HEK293 (cell line): Measurements from ENCODE around the gene SPEM3.

Experiments
- BCL11A ChIP-seq: fragments of 450-650 bp; formaldehyde crosslinking; IDR thresholded peaks from 2 replicates; pipeline ENCODE4 v1.5.1; 2016; ENCODE audit warnings: low read depth, missing biosample characterization, missing genetic modification characterization
- BCL11B ChIP-seq: fragments of 450-650 bp; formaldehyde crosslinking; IDR thresholded peaks from 2 replicates; pipeline ENCODE4 v1.5.1; 2016; ENCODE audit warnings: low read depth, missing biosample characterization, missing genetic modification characterization
- KLF1 ChIP-seq: fragments of 450-650 bp; formaldehyde crosslinking; IDR thresholded peaks from 2 replicates; pipeline ENCODE4 v1.5.1; 2016; ENCODE audit warnings: missing biosample characterization, missing genetic modification characterization
- KLF16 ChIP-seq: fragments of 450-650 bp; formaldehyde crosslinking; IDR thresholded peaks from 2 replicates; pipeline ENCODE4 v1.5.1; 2017; ENCODE audit warnings: missing biosample characterization, missing genetic modification characterization
- KLF9 ChIP-seq: fragments of 450-650 bp; formaldehyde crosslinking; IDR thresholded peaks from 2 replicates; pipeline ENCODE4 v1.5.1; 2016; ENCODE audit warnings: missing biosample characterization, missing genetic modification characterization, low read depth
- SP2 ChIP-seq: fragments of 450-650 bp; formaldehyde crosslinking; IDR thresholded peaks from 2 replicates; pipeline ENCODE4 v1.5.1; 2016; ENCODE audit warnings: missing biosample characterization, missing genetic modification characterization
- SP3 ChIP-seq: fragments of 450-650 bp; formaldehyde crosslinking; IDR thresholded peaks from 2 replicates; pipeline ENCODE4 v1.5.1; 2016; ENCODE audit warnings: missing biosample characterization, missing genetic modification characterization
- SP7 ChIP-seq: fragments of 450-650 bp; formaldehyde crosslinking; IDR thresholded peaks from 2 replicates; pipeline ENCODE4 v1.5.1; 2016; ENCODE audit warnings: missing biosample characterization, missing genetic modification characterization
- ZEB2 ChIP-seq: fragments of 450-650 bp; formaldehyde crosslinking; IDR thresholded peaks from 2 replicates; pipeline ENCODE4 v1.5.1; 2016; ENCODE audit warnings: missing biosample characterization, missing genetic modification characterization
- ZFHX2 ChIP-seq: fragments of 450-650 bp; formaldehyde crosslinking; conservative IDR thresholded peaks from 2 replicates; pipeline ENCODE4 v1.5.1; 2016; ENCODE audit warnings: missing biosample characterization, missing genetic modification characterization
- ZIC2 ChIP-seq: fragments of 450-650 bp; formaldehyde crosslinking; IDR thresholded peaks from 2 replicates; pipeline ENCODE4 v1.5.1; 2016; ENCODE audit warnings: missing biosample characterization, missing genetic modification characterization
- ZNF138 ChIP-seq: fragments of 450-650 bp; formaldehyde crosslinking; IDR thresholded peaks from 2 replicates; pipeline ENCODE4 v1.5.1; 2016; ENCODE audit warnings: missing biosample characterization, missing genetic modification characterization, borderline replicate concordance
- ZNF140 ChIP-seq: fragments of 450-650 bp; formaldehyde crosslinking; IDR thresholded peaks from 2 replicates; pipeline ENCODE4 v1.5.1; 2016; ENCODE audit warnings: missing biosample characterization, missing genetic modification characterization
- ZNF2 ChIP-seq: fragments of 450-650 bp; formaldehyde crosslinking; IDR thresholded peaks from 2 replicates; pipeline ENCODE4 v1.5.1; 2016; ENCODE audit warnings: missing biosample characterization, missing genetic modification characterization
- ZNF335 ChIP-seq: fragments of 450-650 bp; formaldehyde crosslinking; conservative IDR thresholded peaks from 2 replicates; pipeline ENCODE4 v1.5.1; 2016; ENCODE audit warnings: missing biosample characterization, missing genetic modification characterization
- ZNF366 ChIP-seq: fragments of 450-650 bp; formaldehyde crosslinking; conservative IDR thresholded peaks from 2 replicates; pipeline ENCODE4 v1.5.1; 2016; ENCODE audit warnings: missing biosample characterization, missing genetic modification characterization
- ZNF600 ChIP-seq: fragments of 450-650 bp; formaldehyde crosslinking; IDR thresholded peaks from 2 replicates; pipeline ENCODE4 v1.5.1; 2016; ENCODE audit warnings: missing biosample characterization, missing genetic modification characterization
- ZNF629 ChIP-seq: fragments of 450-650 bp; formaldehyde crosslinking; IDR thresholded peaks from 2 replicates; pipeline ENCODE4 v1.5.1; 2017; ENCODE audit warnings: missing biosample characterization, missing genetic modification characterization
- ZNF654 ChIP-seq: fragments of 450-650 bp; formaldehyde crosslinking; IDR thresholded peaks from 2 replicates; pipeline ENCODE4 v1.5.1; 2016; ENCODE audit warnings: low read depth, missing biosample characterization, missing genetic modification characterization
- ZNF670 ChIP-seq: fragments of 450-650 bp; formaldehyde crosslinking; IDR thresholded peaks from 2 replicates; pipeline ENCODE4 v1.5.1; 2016; ENCODE audit warnings: missing biosample characterization, missing genetic modification characterization, low read depth
- TF ChIP-seq, protein P1 (sequence below): fragments of 450-650 bp; formaldehyde crosslinking; IDR thresholded peaks from 2 replicates; pipeline ENCODE4 v1.5.1; 2017; ENCODE audit warnings: missing biosample characterization, missing genetic modification characterization
- TF ChIP-seq, protein P2 (sequence below): fragments of 450-650 bp; formaldehyde crosslinking; IDR thresholded peaks from 2 replicates; pipeline ENCODE4 v1.5.1; 2016; ENCODE audit warnings: missing biosample characterization, missing genetic modification characterization
- TF ChIP-seq, protein P3 (sequence below): fragments of 450-650 bp; formaldehyde crosslinking; conservative IDR thresholded peaks from 2 replicates; pipeline ENCODE4 v1.5.1; 2016; ENCODE audit warnings: low read depth, missing biosample characterization, missing genetic modification characterization
- TF ChIP-seq, protein P4 (sequence below): fragments of 450-650 bp; formaldehyde crosslinking; IDR thresholded peaks from 2 replicates; pipeline ENCODE4 v1.5.1; 2017; ENCODE audit warnings: missing biosample characterization, mild to moderate bottlenecking, missing genetic modification characterization, moderate library complexity
- TF ChIP-seq, protein P5 (sequence below): fragments of 450-650 bp; formaldehyde crosslinking; IDR thresholded peaks from 2 replicates; pipeline ENCODE4 v1.5.1; 2016; ENCODE audit warnings: missing biosample characterization, missing genetic modification characterization

SPEM3 gene

DNA sequence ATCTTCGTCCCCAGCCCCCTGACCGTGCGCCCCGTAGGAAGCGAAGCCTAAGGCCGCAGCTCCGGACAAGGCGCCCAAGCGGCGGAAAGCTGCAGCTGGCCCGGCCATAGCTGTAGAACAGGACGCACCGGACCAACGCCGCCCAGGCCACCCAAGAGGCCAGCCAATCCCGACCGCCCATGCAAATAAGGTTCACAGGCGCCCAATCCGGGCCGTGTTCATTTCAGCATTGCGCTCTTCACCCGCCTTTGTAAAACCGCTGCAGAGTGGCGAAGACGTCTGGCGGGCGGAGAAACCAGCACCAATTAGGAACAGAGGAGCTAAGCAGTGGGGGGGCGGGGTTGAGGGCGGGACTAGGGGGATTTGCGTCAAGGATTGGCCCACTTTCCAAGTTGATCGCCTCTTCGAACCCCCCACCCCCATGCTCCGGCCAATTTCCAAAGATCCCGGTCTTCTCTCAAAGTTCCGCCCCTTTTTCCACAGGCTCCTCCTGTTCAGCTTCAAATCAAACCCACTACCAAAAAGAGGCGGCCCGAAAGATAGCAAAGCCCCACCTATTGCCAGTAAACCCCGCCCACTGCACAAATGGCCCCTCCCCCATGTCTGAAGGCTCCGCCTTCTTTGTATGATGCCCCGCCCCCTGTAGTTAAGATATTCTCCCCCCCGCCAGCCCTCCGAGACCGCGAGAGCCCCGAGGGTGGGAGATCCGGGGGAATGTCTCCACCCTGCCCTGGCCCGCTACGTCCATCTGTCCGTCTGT lies 24.5 kb upstream of the SPEM3 start, which contains the start of gene TMEM256 (continued):
- TF ChIP-seq, protein P1, sequence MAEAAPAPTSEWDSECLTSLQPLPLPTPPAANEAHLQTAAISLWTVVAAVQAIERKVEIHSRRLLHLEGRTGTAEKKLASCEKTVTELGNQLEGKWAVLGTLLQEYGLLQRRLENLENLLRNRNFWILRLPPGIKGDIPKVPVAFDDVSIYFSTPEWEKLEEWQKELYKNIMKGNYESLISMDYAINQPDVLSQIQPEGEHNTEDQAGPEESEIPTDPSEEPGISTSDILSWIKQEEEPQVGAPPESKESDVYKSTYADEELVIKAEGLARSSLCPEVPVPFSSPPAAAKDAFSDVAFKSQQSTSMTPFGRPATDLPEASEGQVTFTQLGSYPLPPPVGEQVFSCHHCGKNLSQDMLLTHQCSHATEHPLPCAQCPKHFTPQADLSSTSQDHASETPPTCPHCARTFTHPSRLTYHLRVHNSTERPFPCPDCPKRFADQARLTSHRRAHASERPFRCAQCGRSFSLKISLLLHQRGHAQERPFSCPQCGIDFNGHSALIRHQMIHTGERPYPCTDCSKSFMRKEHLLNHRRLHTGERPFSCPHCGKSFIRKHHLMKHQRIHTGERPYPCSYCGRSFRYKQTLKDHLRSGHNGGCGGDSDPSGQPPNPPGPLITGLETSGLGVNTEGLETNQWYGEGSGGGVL (tag by site-specific recombination): peak; percentile 95
- TF ChIP-seq, protein P2, sequence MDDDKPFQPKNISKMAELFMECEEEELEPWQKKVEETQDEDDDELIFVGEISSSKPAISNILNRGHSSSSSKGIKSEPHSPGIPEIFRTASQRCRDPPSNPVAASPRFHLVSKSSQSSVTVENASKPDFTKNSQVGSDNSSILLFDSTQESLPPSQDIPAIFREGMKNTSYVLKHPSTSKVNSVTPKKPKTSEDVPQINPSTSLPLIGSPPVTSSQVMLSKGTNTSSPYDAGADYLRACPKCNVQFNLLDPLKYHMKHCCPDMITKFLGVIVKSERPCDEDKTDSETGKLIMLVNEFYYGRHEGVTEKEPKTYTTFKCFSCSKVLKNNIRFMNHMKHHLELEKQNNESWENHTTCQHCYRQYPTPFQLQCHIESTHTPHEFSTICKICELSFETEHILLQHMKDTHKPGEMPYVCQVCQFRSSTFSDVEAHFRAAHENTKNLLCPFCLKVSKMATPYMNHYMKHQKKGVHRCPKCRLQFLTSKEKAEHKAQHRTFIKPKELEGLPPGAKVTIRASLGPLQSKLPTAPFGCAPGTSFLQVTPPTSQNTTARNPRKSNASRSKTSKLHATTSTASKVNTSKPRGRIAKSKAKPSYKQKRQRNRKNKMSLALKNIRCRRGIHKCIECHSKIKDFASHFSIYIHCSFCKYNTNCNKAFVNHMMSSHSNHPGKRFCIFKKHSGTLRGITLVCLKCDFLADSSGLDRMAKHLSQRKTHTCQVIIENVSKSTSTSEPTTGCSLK (tag by site-specific recombination): no peak
- TF ChIP-seq ZNF654 (no peak), ZNF335 (tag by site-specific recombination) (peak; percentile 76), ZNF138 (tag by site-specific recombination) (no peak), BCL11A (tag by site-specific recombination) (peak; percentile 72; the same call in 1 of the 2 replicates), ZNF629 (tag by site-specific recombination) (peak; percentile 41; the same call in 1 of the 2 replicates), ZNF600 (peak; percentile 70), BCL11B (tag by site-specific recombination) (peak; percentile 91), SP7 (tag by site-specific recombination) (peak; percentile 51; the same call in 1 of the 2 replicates), KLF9 (tag by site-specific recombination) (peak; percentile 73), ZNF670 (tag by site-specific recombination) (no peak), ZNF2 (tag by site-specific recombination) (peak; percentile 58; the same call in 1 of the 2 replicates), ZFHX2 (no peak), SP2 (peak; percentile 85), SP3 (tag by site-specific recombination) (peak; percentile 93), ZNF366 (tag by site-specific recombination) (peak; percentile 55; the same call in 1 of the 2 replicates), ZIC2 (peak; percentile 46; the same call in 1 of the 2 replicates), ZEB2 (peak; percentile 39; the same call in 1 of the 2 replicates), KLF1 (tag by site-specific recombination) (peak; percentile 15; the same call in 1 of the 2 replicates), KLF16 (0 out of 2 replicates have a peak, but pooled peaks have one; percentile 56), ZNF140 (tag by site-specific recombination) (no peak)
- TF ChIP-seq, protein P3, sequence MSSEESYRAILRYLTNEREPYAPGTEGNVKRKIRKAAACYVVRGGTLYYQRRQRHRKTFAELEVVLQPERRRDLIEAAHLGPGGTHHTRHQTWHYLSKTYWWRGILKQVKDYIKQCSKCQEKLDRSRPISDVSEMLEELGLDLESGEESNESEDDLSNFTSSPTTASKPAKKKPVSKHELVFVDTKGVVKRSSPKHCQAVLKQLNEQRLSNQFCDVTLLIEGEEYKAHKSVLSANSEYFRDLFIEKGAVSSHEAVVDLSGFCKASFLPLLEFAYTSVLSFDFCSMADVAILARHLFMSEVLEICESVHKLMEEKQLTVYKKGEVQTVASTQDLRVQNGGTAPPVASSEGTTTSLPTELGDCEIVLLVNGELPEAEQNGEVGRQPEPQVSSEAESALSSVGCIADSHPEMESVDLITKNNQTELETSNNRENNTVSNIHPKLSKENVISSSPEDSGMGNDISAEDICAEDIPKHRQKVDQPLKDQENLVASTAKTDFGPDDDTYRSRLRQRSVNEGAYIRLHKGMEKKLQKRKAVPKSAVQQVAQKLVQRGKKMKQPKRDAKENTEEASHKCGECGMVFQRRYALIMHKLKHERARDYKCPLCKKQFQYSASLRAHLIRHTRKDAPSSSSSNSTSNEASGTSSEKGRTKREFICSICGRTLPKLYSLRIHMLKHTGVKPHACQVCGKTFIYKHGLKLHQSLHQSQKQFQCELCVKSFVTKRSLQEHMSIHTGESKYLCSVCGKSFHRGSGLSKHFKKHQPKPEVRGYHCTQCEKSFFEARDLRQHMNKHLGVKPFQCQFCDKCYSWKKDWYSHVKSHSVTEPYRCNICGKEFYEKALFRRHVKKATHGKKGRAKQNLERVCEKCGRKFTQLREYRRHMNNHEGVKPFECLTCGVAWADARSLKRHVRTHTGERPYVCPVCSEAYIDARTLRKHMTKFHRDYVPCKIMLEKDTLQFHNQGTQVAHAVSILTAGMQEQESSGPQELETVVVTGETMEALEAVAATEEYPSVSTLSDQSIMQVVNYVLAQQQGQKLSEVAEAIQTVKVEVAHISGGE: 0 out of 2 replicates have a peak, but pooled peaks have one; percentile 37
- TF ChIP-seq, protein P4, sequence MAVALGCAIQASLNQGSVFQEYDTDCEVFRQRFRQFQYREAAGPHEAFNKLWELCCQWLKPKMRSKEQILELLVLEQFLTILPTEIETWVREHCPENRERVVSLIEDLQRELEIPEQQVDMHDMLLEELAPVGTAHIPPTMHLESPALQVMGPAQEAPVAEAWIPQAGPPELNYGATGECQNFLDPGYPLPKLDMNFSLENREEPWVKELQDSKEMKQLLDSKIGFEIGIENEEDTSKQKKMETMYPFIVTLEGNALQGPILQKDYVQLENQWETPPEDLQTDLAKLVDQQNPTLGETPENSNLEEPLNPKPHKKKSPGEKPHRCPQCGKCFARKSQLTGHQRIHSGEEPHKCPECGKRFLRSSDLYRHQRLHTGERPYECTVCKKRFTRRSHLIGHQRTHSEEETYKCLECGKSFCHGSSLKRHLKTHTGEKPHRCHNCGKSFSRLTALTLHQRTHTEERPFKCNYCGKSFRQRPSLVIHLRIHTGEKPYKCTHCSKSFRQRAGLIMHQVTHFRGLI (tag by site-specific recombination): peak; percentile 78
- TF ChIP-seq, protein P5, sequence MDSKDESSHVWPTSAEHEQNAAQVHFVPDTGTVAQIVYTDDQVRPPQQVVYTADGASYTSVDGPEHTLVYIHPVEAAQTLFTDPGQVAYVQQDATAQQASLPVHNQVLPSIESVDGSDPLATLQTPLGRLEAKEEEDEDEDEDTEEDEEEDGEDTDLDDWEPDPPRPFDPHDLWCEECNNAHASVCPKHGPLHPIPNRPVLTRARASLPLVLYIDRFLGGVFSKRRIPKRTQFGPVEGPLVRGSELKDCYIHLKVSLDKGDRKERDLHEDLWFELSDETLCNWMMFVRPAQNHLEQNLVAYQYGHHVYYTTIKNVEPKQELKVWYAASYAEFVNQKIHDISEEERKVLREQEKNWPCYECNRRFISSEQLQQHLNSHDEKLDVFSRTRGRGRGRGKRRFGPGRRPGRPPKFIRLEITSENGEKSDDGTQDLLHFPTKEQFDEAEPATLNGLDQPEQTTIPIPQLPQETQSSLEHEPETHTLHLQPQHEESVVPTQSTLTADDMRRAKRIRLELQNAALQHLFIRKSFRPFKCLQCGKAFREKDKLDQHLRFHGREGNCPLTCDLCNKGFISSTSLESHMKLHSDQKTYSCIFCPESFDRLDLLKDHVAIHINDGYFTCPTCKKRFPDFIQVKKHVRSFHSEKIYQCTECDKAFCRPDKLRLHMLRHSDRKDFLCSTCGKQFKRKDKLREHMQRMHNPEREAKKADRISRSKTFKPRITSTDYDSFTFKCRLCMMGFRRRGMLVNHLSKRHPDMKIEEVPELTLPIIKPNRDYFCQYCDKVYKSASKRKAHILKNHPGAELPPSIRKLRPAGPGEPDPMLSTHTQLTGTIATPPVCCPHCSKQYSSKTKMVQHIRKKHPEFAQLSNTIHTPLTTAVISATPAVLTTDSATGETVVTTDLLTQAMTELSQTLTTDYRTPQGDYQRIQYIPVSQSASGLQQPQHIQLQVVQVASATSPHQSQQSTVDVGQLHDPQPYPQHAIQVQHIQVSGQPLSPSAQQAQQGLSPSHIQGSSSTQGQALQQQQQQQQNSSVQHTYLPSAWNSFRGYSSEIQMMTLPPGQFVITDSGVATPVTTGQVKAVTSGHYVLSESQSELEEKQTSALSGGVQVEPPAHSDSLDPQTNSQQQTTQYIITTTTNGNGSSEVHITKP (tag by site-specific recombination): peak; percentile 96
